Measurements from ENCODE around the gene SEPTIN2. TPM values are rescaled to one million over a fixed set of nuclear protein-coding genes. Genes with fewer than 3 reads are reported as not detected.

The SEPTIN2 gene
- total RNA-seq, 3 donors from 2014 or later (not counting 1 experiment from before 2014, with no cell fraction given): 275 to 315 (median 275) TPM

DNA sequence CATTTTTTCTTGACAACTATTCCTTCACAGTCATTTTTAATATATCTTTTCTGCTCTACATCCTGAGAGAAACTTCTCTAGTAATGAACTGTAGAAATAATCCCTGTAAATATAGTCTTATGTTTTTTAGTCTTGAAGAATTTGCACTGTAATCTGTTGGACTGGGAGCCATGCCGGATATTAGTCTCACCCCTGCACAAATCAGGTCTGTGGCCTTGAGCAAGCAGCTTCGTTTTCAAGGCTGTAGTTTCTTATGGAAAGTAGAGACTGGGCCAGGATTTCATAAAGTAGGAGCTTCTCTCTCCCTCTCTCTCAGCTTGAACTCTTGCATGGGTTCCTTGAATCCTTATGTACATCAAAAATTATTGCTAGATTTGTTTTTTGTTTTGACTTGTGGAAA lies 49.1 kb downstream of the SEPTIN2 start:
- DNase-seq (no peak), ATAC-seq (no peak)
- Histone ChIP-seq H3K4me1 (ENCODE audit: control insufficient read depth, insufficient read depth, low read length) (no peaks in the 10 kb centered on the region), H3K36me3 (ENCODE audit: control insufficient read depth, insufficient read depth, low read length) (no peaks in the 10 kb centered on the region), H3K4me3 (ENCODE audit: low read length) (no peak overlapping the region), H3K9me3 (ENCODE audit: control insufficient read depth, insufficient read depth, low read length) (no peaks in the 10 kb centered on the region), H3K27ac (ENCODE audit: low read length) (no peak overlapping the region), H3K27me3 (ENCODE audit: control insufficient read depth, insufficient read depth, low read length) (no peaks in the 10 kb centered on the region)
- no peak overlapping the region for H3K4me3 Mint-ChIP-seq
- H3K4me1 Mint-ChIP-seq: peaks cover 0 to 11% of the 10 kb centered on the region in 2 donors
- no peaks in the 10 kb centered on the region for H3K9me3 Mint-ChIP-seq
- TF ChIP-seq, protein P1, sequence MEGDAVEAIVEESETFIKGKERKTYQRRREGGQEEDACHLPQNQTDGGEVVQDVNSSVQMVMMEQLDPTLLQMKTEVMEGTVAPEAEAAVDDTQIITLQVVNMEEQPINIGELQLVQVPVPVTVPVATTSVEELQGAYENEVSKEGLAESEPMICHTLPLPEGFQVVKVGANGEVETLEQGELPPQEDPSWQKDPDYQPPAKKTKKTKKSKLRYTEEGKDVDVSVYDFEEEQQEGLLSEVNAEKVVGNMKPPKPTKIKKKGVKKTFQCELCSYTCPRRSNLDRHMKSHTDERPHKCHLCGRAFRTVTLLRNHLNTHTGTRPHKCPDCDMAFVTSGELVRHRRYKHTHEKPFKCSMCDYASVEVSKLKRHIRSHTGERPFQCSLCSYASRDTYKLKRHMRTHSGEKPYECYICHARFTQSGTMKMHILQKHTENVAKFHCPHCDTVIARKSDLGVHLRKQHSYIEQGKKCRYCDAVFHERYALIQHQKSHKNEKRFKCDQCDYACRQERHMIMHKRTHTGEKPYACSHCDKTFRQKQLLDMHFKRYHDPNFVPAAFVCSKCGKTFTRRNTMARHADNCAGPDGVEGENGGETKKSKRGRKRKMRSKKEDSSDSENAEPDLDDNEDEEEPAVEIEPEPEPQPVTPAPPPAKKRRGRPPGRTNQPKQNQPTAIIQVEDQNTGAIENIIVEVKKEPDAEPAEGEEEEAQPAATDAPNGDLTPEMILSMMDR (IDR thresholded peaks at IDR 0.05): no peak
- H3K27me3 Mint-ChIP-seq (ENCODE audit: low read depth in 2 of 2): no peaks in the 10 kb centered on the region
- intact Hi-C loops (cut with micrococcal nuclease): no loop called here
- no peaks in the 10 kb centered on the region for H3K36me3 Mint-ChIP-seq
- WGBS (ENCODE audit: insufficient coverage): 79% methylated on average over 2 of the region's 2 CpGs
- H3K27ac Mint-ChIP-seq: no peak overlapping the region

DNA sequence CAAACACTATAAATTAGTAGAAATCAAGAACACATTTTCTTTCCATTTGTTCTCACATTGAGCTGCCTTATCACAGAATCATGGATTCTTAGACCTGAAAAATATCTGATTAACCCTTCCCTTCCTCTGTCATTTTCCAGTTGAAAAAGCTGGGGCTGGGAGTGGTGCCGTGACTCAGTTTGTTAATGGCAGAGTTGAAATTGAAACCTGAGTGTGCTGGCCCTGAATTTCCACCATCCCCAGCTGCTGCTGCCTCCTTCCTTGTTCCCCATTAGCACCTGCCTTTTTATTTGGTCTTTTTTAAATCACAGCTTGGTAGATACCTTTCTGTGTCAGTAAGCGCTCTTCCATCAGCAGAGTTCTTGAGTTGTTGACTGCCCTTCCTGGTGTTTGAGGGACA lies 51.0 kb downstream of the SEPTIN2 start:
- Histone ChIP-seq H3K4me3 (ENCODE audit: low read length) (no peak overlapping the region), H3K36me3 (ENCODE audit: control insufficient read depth, insufficient read depth, low read length) (no peaks in the 10 kb centered on the region), H3K4me1 (ENCODE audit: control insufficient read depth, insufficient read depth, low read length) (no peaks in the 10 kb centered on the region), H3K9me3 (ENCODE audit: control insufficient read depth, insufficient read depth, low read length) (no peaks in the 10 kb centered on the region), H3K27ac (ENCODE audit: low read length) (no peak overlapping the region), H3K27me3 (ENCODE audit: control insufficient read depth, insufficient read depth, low read length) (no peaks in the 10 kb centered on the region)
- no peak overlapping the region for H3K27ac Mint-ChIP-seq
- WGBS (ENCODE audit: insufficient coverage): 89% methylated on average over 2 of the region's 2 CpGs
- intact Hi-C loops (cut with micrococcal nuclease): no loop called here
- H3K36me3 Mint-ChIP-seq: no peaks in the 10 kb centered on the region
- DNase-seq: no peak
- H3K4me3 Mint-ChIP-seq: no peak overlapping the region
- TF ChIP-seq, protein P1 (IDR thresholded peaks at IDR 0.05): no peak
- H3K9me3 Mint-ChIP-seq: no peaks in the 10 kb centered on the region
- ATAC-seq: no peak
- H3K4me1 Mint-ChIP-seq: peaks cover 0 to 11% of the 10 kb centered on the region in 2 donors
- H3K27me3 Mint-ChIP-seq (ENCODE audit: low read depth in 2 of 2): no peaks in the 10 kb centered on the region

DNA sequence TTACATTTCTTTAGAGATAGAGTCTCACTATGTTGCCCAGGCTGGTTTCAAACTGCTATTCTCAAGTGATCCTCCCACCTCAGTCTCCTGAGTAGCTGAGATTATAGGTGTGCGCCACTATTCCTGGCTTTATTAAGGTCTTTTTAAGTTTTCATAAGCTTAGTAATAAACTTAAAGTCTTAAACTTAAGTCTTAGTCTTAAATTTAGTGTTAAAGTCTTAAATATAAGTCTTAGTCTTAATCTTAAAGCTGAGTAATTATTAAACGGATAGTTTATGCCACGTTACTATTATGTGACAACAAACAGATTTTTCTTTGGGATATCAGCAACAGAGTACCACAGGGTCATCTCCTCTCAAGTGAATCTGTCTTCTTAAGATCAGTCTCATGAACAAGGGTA lies 52.9 kb downstream of the SEPTIN2 start:
- WGBS (ENCODE audit: insufficient coverage): 100% methylated on average over 2 of the region's 3 CpGs
- H3K4me3 ChIP-seq (ENCODE audit: low read length): no peak overlapping the region
- no peak overlapping the region for H3K27ac Mint-ChIP-seq
- no peaks in the 10 kb centered on the region for H3K36me3 Mint-ChIP-seq
- H3K9me3 ChIP-seq (ENCODE audit: control insufficient read depth, insufficient read depth, low read length): no peaks in the 10 kb centered on the region
- ATAC-seq (no peak), DNase-seq (no peak)
- H3K27ac ChIP-seq (ENCODE audit: low read length): no peak overlapping the region
- H3K27me3 Mint-ChIP-seq (ENCODE audit: low read depth in 2 of 2): no peaks in the 10 kb centered on the region
- H3K4me1 ChIP-seq (ENCODE audit: control insufficient read depth, insufficient read depth, low read length): no peaks in the 10 kb centered on the region
- no peak overlapping the region for H3K4me3 Mint-ChIP-seq
- no peaks in the 10 kb centered on the region for H3K9me3 Mint-ChIP-seq
- peaks cover 5 to 8% of the 10 kb centered on the region in 2 donors for H3K4me1 Mint-ChIP-seq
- H3K36me3 ChIP-seq (ENCODE audit: control insufficient read depth, insufficient read depth, low read length): no peaks in the 10 kb centered on the region
- TF ChIP-seq, protein P1 (IDR thresholded peaks at IDR 0.05): no peak
- intact Hi-C loops (cut with micrococcal nuclease): no loop called here
- no peaks in the 10 kb centered on the region for H3K27me3 ChIP-seq (ENCODE audit: control insufficient read depth, insufficient read depth, low read length)

DNA sequence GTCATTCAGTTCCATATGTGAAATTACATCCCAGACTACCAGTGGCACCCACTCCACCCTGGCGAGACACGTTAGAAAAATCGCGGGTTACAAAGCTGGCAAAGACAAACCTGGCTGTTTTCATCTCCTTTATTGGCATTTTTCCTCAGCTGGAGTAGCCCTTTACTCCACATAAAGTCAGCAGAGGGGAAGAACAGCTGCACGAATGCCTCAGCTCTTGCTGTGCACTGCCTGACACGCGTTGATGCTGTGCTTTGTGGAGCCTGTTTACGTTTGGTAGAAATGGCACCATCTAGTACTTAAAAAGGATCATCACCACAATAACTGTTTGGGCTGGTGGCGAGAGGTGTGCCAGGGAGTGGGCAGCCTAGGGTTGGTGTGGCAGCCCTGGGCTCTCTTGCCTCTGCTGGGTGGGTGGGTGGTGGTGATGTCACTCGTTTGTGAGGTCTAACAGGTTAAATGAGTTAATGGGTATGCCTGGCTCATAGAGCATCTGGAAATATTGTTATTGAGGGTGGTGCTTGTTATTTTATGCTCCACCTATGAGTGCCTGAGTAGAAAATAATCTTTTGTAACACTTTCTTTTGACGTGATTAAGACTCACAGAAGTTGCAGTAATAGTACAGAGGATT lies 56.8 kb downstream of the SEPTIN2 start:
- Mint-ChIP-seq H3K27me3 (ENCODE audit: low read depth in 2 of 2) (no peaks in the 10 kb centered on the region), H3K4me3 (no peak overlapping the region), H3K27ac (no peak overlapping the region), H3K4me1 (peaks cover 0 to 8% of the 10 kb centered on the region in 2 donors), H3K36me3 (no peaks in the 10 kb centered on the region), H3K9me3 (no peaks in the 10 kb centered on the region)
- TF ChIP-seq, protein P1 (IDR thresholded peaks at IDR 0.05): no peak
- DNase-seq (no peak), ATAC-seq (no peak)
- no peak overlapping the region for H3K4me3 ChIP-seq (ENCODE audit: low read length)
- H3K27me3 ChIP-seq (ENCODE audit: control insufficient read depth, insufficient read depth, low read length): no peaks in the 10 kb centered on the region
- intact Hi-C loops (cut with micrococcal nuclease): no loop called here
- no peaks in the 10 kb centered on the region for H3K9me3 ChIP-seq (ENCODE audit: control insufficient read depth, insufficient read depth, low read length)
- no peak overlapping the region for H3K27ac ChIP-seq (ENCODE audit: low read length)
- 93% methylated on average over 11 of the region's 11 CpGs for WGBS (ENCODE audit: insufficient coverage)
- no peaks in the 10 kb centered on the region for H3K36me3 ChIP-seq (ENCODE audit: control insufficient read depth, insufficient read depth, low read length)
- no peaks in the 10 kb centered on the region for H3K4me1 ChIP-seq (ENCODE audit: control insufficient read depth, insufficient read depth, low read length)
